ENCODE data around the gene MUS81.

DNA sequence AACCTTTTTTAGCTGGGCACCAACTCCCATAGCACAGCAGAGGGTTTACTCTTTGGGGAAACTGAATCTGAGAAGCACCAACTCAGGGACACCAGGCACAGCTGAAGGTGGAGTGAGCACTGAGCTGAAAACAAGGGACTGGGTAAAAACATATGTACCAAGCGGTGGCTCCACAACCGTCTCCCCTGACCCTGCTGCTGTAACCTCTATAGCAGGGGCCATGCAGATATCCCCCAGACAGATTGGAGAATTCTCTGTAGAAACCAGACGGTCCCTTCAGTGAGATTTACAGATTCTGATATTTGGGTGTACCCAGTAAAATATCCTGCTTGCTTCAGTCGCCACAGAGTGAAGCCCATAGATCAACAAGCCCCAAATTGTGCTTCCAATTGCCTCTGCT is 30.8 kb upstream of the MUS81 start:
- no peak for TF ChIP-seq POLR2A (IDR thresholded peaks at IDR 0.05; ENCODE audit: extremely low read depth, insufficient read length)
- no peak for TF ChIP-seq CTCF (IDR thresholded peaks at IDR 0.05; ENCODE audit: low read depth, low read length)

Measured in NB4 (cell line).